Left lung (tissue), 10 donors: ENCODE data around the gene PCBP3. TPM values are rescaled to one million over a fixed set of nuclear protein-coding genes. Genes with fewer than 3 reads are reported as not detected.

Source experiments
- ATAC-seq: fragments of 200-7000 bp; cut with Tn5 transposase; one replicate; pipeline ENCODE4 v1.9.1; 2020; ENCODE audit warnings: moderate library complexity
- DNase-seq, 4 donors: peaks; one replicate each; pipeline ENCODE4 v3.0.0-alpha.2; 2013 to 2020
- H3K27ac ChIP-seq, 2 donors: fragments of 200-600 bp; sonication (generic) in 1 of 2; one replicate each; pipeline versions ENCODE4 v1.5.0 to v1.8.0; 2020 to 2021
- H3K27me3 ChIP-seq, 2 donors: fragments of 200-600 bp; sonication (generic) in 1 of 2; one replicate each; pipeline versions ENCODE4 v1.5.0 to v1.8.0; 2020 to 2021
- H3K36me3 ChIP-seq, 2 donors: fragments of 200-600 bp; sonication (generic) in 1 of 2; one replicate each; pipeline versions ENCODE4 v1.5.0 to v1.8.0; 2020 to 2021
- H3K4me1 ChIP-seq, 2 donors: fragments of 200-600 bp; one replicate each; pipeline ENCODE4 v1.8.0; 2021
- H3K4me3 ChIP-seq, 2 donors: fragments of 200-600 bp; sonication (generic) in 1 of 2; one replicate each; pipeline versions ENCODE4 v1.5.0 to v1.8.0; 2020 to 2021; ENCODE audit warnings: mild to moderate bottlenecking in 1 of 2
- H3K9me3 ChIP-seq, 2 donors: fragments of 200-600 bp; sonication (generic) in 1 of 2; one replicate each; pipeline versions ENCODE4 v1.5.0 to v1.8.0; 2020 to 2021
- intact Hi-C, 2 donors: fragments of 100-400 bp; cut with DNase I; formaldehyde crosslinking; loops; one replicate each; pipeline versions ENCODE4 v1.11.2 to v1.14.2; 2022
- polyA plus RNA-seq, 6 donors: library from polyadenylated mRNA; unstranded; fragments of 120-200 nt; gene quantifications; one replicate each; pipeline ENCODE4 v1.2.1, GENCODE V29; 2013; ENCODE audit not compliant: insufficient read length in 6 of 6
- total RNA-seq, 2 donors: library from RNA; stranded (reverse); fragmentation: NEBNext Ultra II Directional; extraction: Animal tissue kit (Norgen Biotek cat#: 25700); gene quantifications; one replicate each; pipeline ENCODE4 v1.2.1, GENCODE V29; 2021
- TF ChIP-seq, protein P1 (sequence below), 2 donors: fragments of 200-600 bp; sonication (generic) in 1 of 2; IDR thresholded peaks; one replicate each; pipeline versions ENCODE4 v1.5.0 to v1.8.0; 2021; ENCODE audit warnings: antibody characterized with exemption in 2 of 2
- donor health status: DM: no; HTN: yes; CAD: no.
- donor health status: DM: no; HTN: no; CAD: no.

The PCBP3 gene
- total and polyA plus RNA-seq, 8 donors: 2.1 to 13.8 (median 3.0) TPM

DNA sequence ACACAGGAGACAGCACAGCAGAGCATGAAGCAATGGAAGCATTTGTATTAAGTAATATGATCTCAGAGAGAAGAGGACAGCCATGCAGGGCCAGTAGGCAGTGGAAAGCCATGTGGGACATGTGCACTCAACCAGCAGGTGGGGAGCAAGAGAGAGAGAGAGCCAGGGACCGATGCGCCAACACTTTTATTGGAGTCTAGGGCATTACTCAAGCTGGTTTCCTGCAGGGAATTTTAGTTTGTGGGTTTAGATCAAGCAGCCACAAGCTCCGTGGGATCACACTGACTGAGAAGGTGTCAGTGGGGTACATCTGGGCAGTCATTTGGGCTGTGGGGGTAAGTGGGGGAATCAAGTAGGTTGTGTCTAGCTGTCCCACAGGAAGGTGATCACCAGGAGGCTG is 137.1 kb downstream of the PCBP3 start:
- no peaks in the 10 kb centered on the region for H3K36me3 ChIP-seq
- DNase-seq: no peak
- no peak for ATAC-seq
- H3K4me3 ChIP-seq: no peak overlapping the region
- H3K27ac ChIP-seq: no peak overlapping the region
- no peaks in the 10 kb centered on the region for H3K4me1 ChIP-seq
- H3K27me3 ChIP-seq: no peaks in the 10 kb centered on the region
- TF ChIP-seq, protein P1, sequence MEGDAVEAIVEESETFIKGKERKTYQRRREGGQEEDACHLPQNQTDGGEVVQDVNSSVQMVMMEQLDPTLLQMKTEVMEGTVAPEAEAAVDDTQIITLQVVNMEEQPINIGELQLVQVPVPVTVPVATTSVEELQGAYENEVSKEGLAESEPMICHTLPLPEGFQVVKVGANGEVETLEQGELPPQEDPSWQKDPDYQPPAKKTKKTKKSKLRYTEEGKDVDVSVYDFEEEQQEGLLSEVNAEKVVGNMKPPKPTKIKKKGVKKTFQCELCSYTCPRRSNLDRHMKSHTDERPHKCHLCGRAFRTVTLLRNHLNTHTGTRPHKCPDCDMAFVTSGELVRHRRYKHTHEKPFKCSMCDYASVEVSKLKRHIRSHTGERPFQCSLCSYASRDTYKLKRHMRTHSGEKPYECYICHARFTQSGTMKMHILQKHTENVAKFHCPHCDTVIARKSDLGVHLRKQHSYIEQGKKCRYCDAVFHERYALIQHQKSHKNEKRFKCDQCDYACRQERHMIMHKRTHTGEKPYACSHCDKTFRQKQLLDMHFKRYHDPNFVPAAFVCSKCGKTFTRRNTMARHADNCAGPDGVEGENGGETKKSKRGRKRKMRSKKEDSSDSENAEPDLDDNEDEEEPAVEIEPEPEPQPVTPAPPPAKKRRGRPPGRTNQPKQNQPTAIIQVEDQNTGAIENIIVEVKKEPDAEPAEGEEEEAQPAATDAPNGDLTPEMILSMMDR (IDR thresholded peaks at IDR 0.05): no peak
- H3K9me3 ChIP-seq: peaks cover 0 to 18% of the 10 kb centered on the region in 2 donors
- intact Hi-C loops: no loop called here

DNA sequence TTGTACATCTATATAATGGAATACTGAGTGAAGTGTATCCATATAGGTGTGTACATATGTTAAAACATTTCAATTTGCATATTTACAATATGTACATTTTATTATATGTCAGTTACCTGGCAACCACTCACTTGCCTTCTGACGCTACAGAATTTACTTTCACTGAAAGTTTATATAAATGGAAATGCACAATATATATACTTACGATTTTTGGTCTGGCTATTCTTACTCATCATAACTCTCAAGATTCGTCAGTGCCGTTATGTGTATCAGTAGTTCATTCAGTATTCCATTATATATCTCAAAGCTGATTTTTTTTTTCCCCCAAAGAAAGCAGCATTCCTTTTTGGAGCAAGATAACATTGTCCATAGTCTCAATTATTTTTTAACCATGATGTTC is 138.2 kb downstream of the PCBP3 start:
- Histone ChIP-seq H3K4me1 (no peaks in the 10 kb centered on the region), H3K27ac (no peak overlapping the region), H3K27me3 (no peaks in the 10 kb centered on the region), H3K36me3 (no peaks in the 10 kb centered on the region), H3K9me3 (peaks cover 0 to 15% of the 10 kb centered on the region in 2 donors), H3K4me3 (no peak overlapping the region)
- intact Hi-C loops: no loop called here
- TF ChIP-seq, protein P1 (IDR thresholded peaks at IDR 0.05): no peak
- no peak for ATAC-seq
- no peak for DNase-seq

DNA sequence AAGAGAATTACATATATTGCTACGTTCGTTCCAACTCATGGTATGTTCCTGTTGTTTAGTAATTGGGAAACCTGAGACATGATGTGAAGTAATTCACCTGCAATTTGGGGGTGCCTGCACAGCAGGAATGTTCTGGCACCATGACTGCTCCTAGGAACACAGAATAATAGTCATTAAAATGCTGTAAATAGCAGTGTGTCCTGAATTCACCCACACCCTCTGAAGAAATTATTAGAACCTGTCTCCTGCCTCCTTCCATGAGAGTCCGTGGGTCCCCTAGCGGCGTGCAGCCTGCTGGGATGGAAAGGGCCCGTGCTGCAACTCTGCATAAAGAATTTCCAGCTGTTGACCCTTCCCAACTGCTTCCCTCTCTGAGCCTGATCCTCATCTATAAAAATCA is 143.1 kb downstream of the PCBP3 start:
- TF ChIP-seq, protein P1 (IDR thresholded peaks at IDR 0.05): no peak
- H3K27ac ChIP-seq: no peak overlapping the region
- DNase-seq (no peak), ATAC-seq (no peak)
- no peaks in the 10 kb centered on the region for H3K9me3 ChIP-seq
- H3K4me1 ChIP-seq: no peaks in the 10 kb centered on the region
- no peaks in the 10 kb centered on the region for H3K27me3 ChIP-seq
- intact Hi-C loops: no loop called here
- H3K36me3 ChIP-seq: no peaks in the 10 kb centered on the region
- H3K4me3 ChIP-seq: no peak overlapping the region

DNA sequence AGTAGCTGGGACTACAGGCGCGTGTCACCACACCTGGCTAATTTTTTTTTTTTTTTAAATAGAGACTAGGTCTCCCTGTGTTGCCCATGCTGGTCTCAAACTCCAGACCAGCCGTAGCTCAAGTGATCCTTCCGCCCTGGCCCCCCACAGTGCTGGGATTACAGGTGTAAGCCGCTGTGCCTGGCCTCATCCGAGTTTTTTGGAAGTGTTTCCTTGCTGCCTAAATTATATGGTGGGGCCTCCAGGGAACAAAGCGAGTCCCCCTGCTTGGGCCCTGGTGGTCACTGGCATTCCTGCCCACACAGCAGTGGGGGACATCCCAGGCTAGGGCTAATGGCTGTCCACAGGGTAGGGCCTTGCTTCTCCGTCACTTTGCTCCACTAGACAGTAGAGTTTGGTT is 143.8 kb downstream of the PCBP3 start:
- Histone ChIP-seq H3K27me3 (no peaks in the 10 kb centered on the region), H3K27ac (no peak overlapping the region), H3K4me3 (no peak overlapping the region), H3K9me3 (no peaks in the 10 kb centered on the region), H3K36me3 (no peaks in the 10 kb centered on the region), H3K4me1 (no peaks in the 10 kb centered on the region)
- intact Hi-C loops: no loop called here
- ATAC-seq (no peak), DNase-seq (no peak)
- TF ChIP-seq, protein P1 (IDR thresholded peaks at IDR 0.05): no peak

DNA sequence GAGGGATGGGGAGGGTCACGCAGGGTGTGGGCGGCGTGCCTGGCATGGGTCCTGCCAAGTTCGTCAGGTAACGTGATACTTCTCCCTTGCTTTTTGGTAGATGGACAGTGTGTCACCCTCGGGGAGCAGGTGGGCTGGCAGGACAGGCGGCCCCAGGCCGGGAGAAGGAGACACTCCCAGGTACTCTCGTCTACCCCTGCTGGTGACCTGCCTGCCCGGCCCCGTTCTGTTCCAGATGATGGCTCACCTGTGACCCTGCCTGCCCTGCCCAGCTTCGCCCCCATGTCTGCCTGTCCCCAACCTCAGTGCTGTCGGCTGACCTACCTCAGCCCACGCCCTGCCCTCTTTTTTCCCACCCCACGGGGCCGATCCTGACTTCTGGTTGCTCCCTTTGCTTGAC is 144.7 kb downstream of the PCBP3 start:
- no peaks in the 10 kb centered on the region for H3K4me1 ChIP-seq
- no peaks in the 10 kb centered on the region for H3K9me3 ChIP-seq
- intact Hi-C loops: no loop called here
- H3K36me3 ChIP-seq: no peaks in the 10 kb centered on the region
- no peak overlapping the region for H3K27ac ChIP-seq
- H3K4me3 ChIP-seq: no peak overlapping the region
- TF ChIP-seq, protein P1 (IDR thresholded peaks at IDR 0.05): no peak
- ATAC-seq: no peak
- no peaks in the 10 kb centered on the region for H3K27me3 ChIP-seq
- DNase-seq: peak in 1 of 4 donors; percentile 69
